T-cell (primary cell): Measurements from ENCODE around the gene ZNF729. TPM values are rescaled to one million over a fixed set of nuclear protein-coding genes. Genes with fewer than 3 reads are reported as not detected.
"Not testable (repeated sequence)": the region's sequence is repeated elsewhere in the genome, so short reads cannot be mapped to it uniquely, and the experiment has no call there.

Source experiments
- ATAC-seq, 4 experiments: fragments of 200-7000 bp in 3 of 4; fragments of 150-1000 bp in 1 of 4; cut with Tn5 transposase; replicated peaks in 1 of 4; 1 replicate in 3 of 4; 2 replicates in 1 of 4; pipeline ENCODE4 v1.10.0; 2021; ENCODE audit warnings: moderate library complexity in 3 of 4, mild to moderate bottlenecking in 2 of 4, moderate number of reproducible peaks in 1 of 4
- CTCF ChIA-PET, 2 donors: fragments of 300-600 bp; sonication (Branson Sonifier 250); formaldehyde crosslinking; loops; one replicate each; lab custom pipeline; 2022; ENCODE audit warnings: antibody characterized with exemption in 2 of 2; lab: Charles Lee
- POLR2A ChIA-PET, 2 donors: fragments of 300-600 bp; sonication (Branson Sonifier 250); formaldehyde crosslinking; loops; one replicate each; lab custom pipeline; 2022; ENCODE audit warnings: antibody characterized with exemption in 2 of 2; lab: Charles Lee
- DNase-seq, 35 experiments: peaks; one replicate each; pipeline versions ENCODE4 v3.0.0 to v3.0.0-alpha.2; 2013 to 2023
- H3K27ac ChIP-seq: one replicate; pipeline ENCODE4 v1.5.1; 2013; ENCODE audit warnings: low read length
- H3K27me3 ChIP-seq, 2 experiments: replicated peaks in 1 of 2; 1 replicate in 1 of 2; 2 replicates in 1 of 2; pipeline versions ENCODE4 v1.6.1 to v1.7.0; 2013; ENCODE audit warnings: low read length in 1 of 2, mixed read lengths in 1 of 2; ENCODE audit not compliant: control insufficient read depth in 2 of 2, insufficient read depth in 2 of 2; ENCODE audit errors: extremely low read depth in 1 of 2
- H3K36me3 ChIP-seq, 2 donors: 1 replicate in 1 of 2; 2 replicates in 1 of 2; pipeline versions ENCODE4 v1.6.1 to v1.7.0; 2013; ENCODE audit warnings: low read length in 1 of 2; ENCODE audit not compliant: control insufficient read depth in 2 of 2, insufficient read depth in 1 of 2; ENCODE audit errors: extremely low read depth in 1 of 2
- H3K4me1 ChIP-seq, 2 experiments: 1 replicate in 1 of 2; 2 replicates in 1 of 2; pipeline versions ENCODE4 v1.6.1 to v1.7.0; 2013; ENCODE audit warnings: low read length in 2 of 2, mixed read lengths in 1 of 2; ENCODE audit not compliant: insufficient read depth in 2 of 2, control insufficient read depth in 1 of 2; ENCODE audit errors: extremely low read depth in 1 of 2
- H3K4me3 ChIP-seq, 2 donors: 1 replicate in 1 of 2; 2 replicates in 1 of 2; pipeline versions ENCODE4 v1.5.1 to v1.7.0; 2013; ENCODE audit warnings: mild to moderate bottlenecking in 2 of 2, low read length in 1 of 2, moderate library complexity in 1 of 2; ENCODE audit not compliant: control insufficient read depth in 1 of 2; ENCODE audit errors: extremely low read depth in 1 of 2
- H3K9me3 ChIP-seq: 2 replicates; pipeline ENCODE4 v1.7.0; 2013
- H3K27ac Mint-ChIP-seq, 2 donors: one replicate each; pipeline ENCODE4 v1.8.0; 2020 to 2021; ENCODE audit warnings: mild to moderate bottlenecking in 2 of 2, mixed read lengths in 2 of 2
- H3K27me3 Mint-ChIP-seq, 2 donors: one replicate each; pipeline ENCODE4 v1.8.0; 2021 to 2022; ENCODE audit warnings: mixed read lengths in 2 of 2
- H3K36me3 Mint-ChIP-seq: one replicate; pipeline ENCODE4 v1.8.0; 2021; ENCODE audit warnings: mixed read lengths
- H3K4me1 Mint-ChIP-seq, 3 donors: one replicate each; pipeline ENCODE4 v1.8.0; 2020 to 2022; ENCODE audit warnings: mixed read lengths in 3 of 3, mild to moderate bottlenecking in 1 of 3
- H3K4me3 Mint-ChIP-seq, 3 donors: one replicate each; pipeline ENCODE4 v1.8.0; 2020 to 2022; ENCODE audit warnings: mild to moderate bottlenecking in 3 of 3, mixed read lengths in 3 of 3, moderate library complexity in 3 of 3
- H3K9me3 Mint-ChIP-seq, 3 donors: one replicate each; pipeline ENCODE4 v1.8.0; 2020 to 2022; ENCODE audit warnings: mixed read lengths in 3 of 3
- WGBS: methylation state at CpG from one replicate; pipeline ENCODE4 v1.1.5; 2013; ENCODE audit warnings: missing lambda C conversion rate; ENCODE audit not compliant: insufficient coverage; 5-methylcytosine and 5-hydroxymethylcytosine counted together
- total RNA-seq, 35 experiments: library from RNA in 6 of 35; stranded (reverse) in 6 of 35; fragments of 120-200 nt in 1 of 35; gene quantifications; one replicate each; pipeline versions ENCODE4 v1.2.1 to v1.2.4 and lab custom pipeline; 2013 to 2026

ZNF729 gene
- total RNA-seq, 5 donors from 2014 or later (not counting 1 experiment from before 2014, with no cell fraction given) = not detected

GRCh38 chr19:22263121-22263520, 23.1 kb upstream of the ZNF729 start:
- ATAC-seq (no peak), DNase-seq (no peak)
- Mint-ChIP-seq H3K4me1 (no peaks in the 10 kb centered on the region), H3K27ac (no peak overlapping the region), H3K4me3 (no peak overlapping the region), H3K9me3 (peaks cover 24 to 41% (median 25%) of the 10 kb centered on the region in 3 donors), H3K27me3 (peaks cover 0 to 2% of the 10 kb centered on the region in 2 donors), H3K36me3 (no peaks in the 10 kb centered on the region)
- Histone ChIP-seq H3K27me3 (no peaks in the 10 kb centered on the region), H3K27ac (no peak overlapping the region), H3K4me3 (no peak overlapping the region), H3K36me3 (no peaks in the 10 kb centered on the region), H3K4me1 (no peaks in the 10 kb centered on the region), H3K9me3 (no peaks in the 10 kb centered on the region)
- ChIA-PET CTCF (no interaction called here), POLR2A (no interaction called here)
- no CpG with 5 or more reads among the region's 5 CpGs for WGBS

- ATAC-seq, H3K27me3 ChIP-seq, H3K36me3 ChIP-seq, POLR2A ChIA-PET, H3K4me1 ChIP-seq, H3K36me3 Mint-ChIP-seq, H3K27ac ChIP-seq, H3K27ac Mint-ChIP-seq, H3K4me3 ChIP-seq, DNase-seq, H3K9me3 ChIP-seq, H3K4me1 Mint-ChIP-seq, H3K4me3 Mint-ChIP-seq, CTCF ChIA-PET, H3K27me3 Mint-ChIP-seq: not testable (repeated sequence)
- H3K9me3 Mint-ChIP-seq = peaks cover 13 to 51% (median 39%) of the 10 kb centered on the region in 3 donors
- WGBS = 96% methylated on average over 9 of the region's 27 CpGs
Measured at GRCh38 chr19:22321554-22321953, 35.3 kb downstream of the ZNF729 start.

GRCh38 chr19:22326219-22326618, 40.0 kb downstream of the ZNF729 start:
- ChIA-PET POLR2A (no interaction called here), CTCF (no interaction called here)
- Mint-ChIP-seq H3K9me3 (peaks cover 36 to 69% (median 40%) of the 10 kb centered on the region in 3 donors), H3K27ac (no peak overlapping the region), H3K27me3 (no peaks in the 10 kb centered on the region), H3K4me3 (no peak overlapping the region), H3K4me1 (no peaks in the 10 kb centered on the region), H3K36me3 (no peaks in the 10 kb centered on the region)
- H3K36me3 ChIP-seq = no peaks in the 10 kb centered on the region
- H3K4me1 ChIP-seq = no peaks in the 10 kb centered on the region
- no peaks in the 10 kb centered on the region for H3K9me3 ChIP-seq
- H3K27me3 ChIP-seq = no peaks in the 10 kb centered on the region
- no peak overlapping the region for H3K27ac ChIP-seq
- DNase-seq (no peak), ATAC-seq (no peak)
- H3K4me3 ChIP-seq = no peak overlapping the region
- WGBS = 80% methylated on average over 1 of the region's 4 CpGs

- H3K4me1 Mint-ChIP-seq = no peaks in the 10 kb centered on the region
- no peaks in the 10 kb centered on the region for H3K36me3 Mint-ChIP-seq
- peaks cover 34 to 72% (median 40%) of the 10 kb centered on the region in 3 donors for H3K9me3 Mint-ChIP-seq
- DNase-seq (no peak), ATAC-seq (no peak)
- Histone ChIP-seq H3K4me1 (no peaks in the 10 kb centered on the region), H3K36me3 (no peaks in the 10 kb centered on the region), H3K4me3 (no peak overlapping the region), H3K27me3 (no peaks in the 10 kb centered on the region), H3K27ac (no peak overlapping the region), H3K9me3 (no peaks in the 10 kb centered on the region)
- H3K4me3 Mint-ChIP-seq = no peak overlapping the region
- 71% methylated on average over 3 of the region's 3 CpGs for WGBS
- H3K27me3 Mint-ChIP-seq = no peaks in the 10 kb centered on the region
- ChIA-PET CTCF (no interaction called here), POLR2A (no interaction called here)
- no peak overlapping the region for H3K27ac Mint-ChIP-seq
Measured at GRCh38 chr19:22327321-22327720, 41.1 kb downstream of the ZNF729 start.

- no peak overlapping the region for H3K4me3 ChIP-seq
- H3K9me3 ChIP-seq = no peaks in the 10 kb centered on the region
- H3K27me3 ChIP-seq = no peaks in the 10 kb centered on the region
- DNase-seq (no peak), ATAC-seq (no peak)
- CTCF ChIA-PET = no interaction called here
- H3K36me3 ChIP-seq = no peaks in the 10 kb centered on the region
- H3K27ac Mint-ChIP-seq = no peak overlapping the region
- H3K9me3 Mint-ChIP-seq = peaks cover 19 to 45% (median 37%) of the 10 kb centered on the region in 3 donors
- H3K4me1 Mint-ChIP-seq = no peaks in the 10 kb centered on the region
- H3K4me3 Mint-ChIP-seq = no peak overlapping the region
- H3K36me3 Mint-ChIP-seq = no peaks in the 10 kb centered on the region
- no peak overlapping the region for H3K27ac ChIP-seq
- no peaks in the 10 kb centered on the region for H3K27me3 Mint-ChIP-seq
- POLR2A ChIA-PET = no interaction called here
- no peaks in the 10 kb centered on the region for H3K4me1 ChIP-seq
- 76% methylated on average over 3 of the region's 3 CpGs for WGBS
Measured at GRCh38 chr19:22331521-22331920, 45.3 kb downstream of the ZNF729 start.

- ChIA-PET POLR2A (no interaction called here), CTCF (no interaction called here)
- Mint-ChIP-seq H3K36me3 (no peaks in the 10 kb centered on the region), H3K9me3 (peaks cover 13 to 36% (median 31%) of the 10 kb centered on the region in 3 donors), H3K4me1 (no peaks in the 10 kb centered on the region), H3K27me3 (no peaks in the 10 kb centered on the region), H3K4me3 (no peak overlapping the region), H3K27ac (no peak overlapping the region)
- no peak for ATAC-seq
- Histone ChIP-seq H3K4me3 (no peak overlapping the region), H3K9me3 (no peaks in the 10 kb centered on the region), H3K27ac (no peak overlapping the region), H3K36me3 (no peaks in the 10 kb centered on the region), H3K27me3 (no peaks in the 10 kb centered on the region), H3K4me1 (no peaks in the 10 kb centered on the region)
- no peak for DNase-seq
Measured at GRCh38 chr19:22332924-22333323, 46.7 kb downstream of the ZNF729 start.

GRCh38 chr19:22335716-22336115, 49.5 kb downstream of the ZNF729 start:
- 100% methylated on average over 1 of the region's 2 CpGs for WGBS
- no peaks in the 10 kb centered on the region for H3K4me1 Mint-ChIP-seq

More at GRCh38 chr19:22335716-22336115, 49.5 kb downstream of the ZNF729 start:
- DNase-seq (no peak), ATAC-seq (no peak)
- no peaks in the 10 kb centered on the region for H3K9me3 ChIP-seq
- H3K9me3 Mint-ChIP-seq = peaks cover 18 to 24% (median 24%) of the 10 kb centered on the region in 3 donors
- no peaks in the 10 kb centered on the region for H3K4me1 ChIP-seq
- H3K27me3 ChIP-seq = no peaks in the 10 kb centered on the region
- H3K36me3 ChIP-seq = no peaks in the 10 kb centered on the region
- H3K27ac ChIP-seq = no peak overlapping the region
- no peak overlapping the region for H3K4me3 Mint-ChIP-seq
- no peaks in the 10 kb centered on the region for H3K36me3 Mint-ChIP-seq
- H3K27ac Mint-ChIP-seq = no peak overlapping the region
- no peak overlapping the region for H3K4me3 ChIP-seq
- no peaks in the 10 kb centered on the region for H3K27me3 Mint-ChIP-seq
- CTCF ChIA-PET = no interaction called here
- POLR2A ChIA-PET = no interaction called here
